Amniotic epithelial cell (primary cell): ENCODE data around the gene PRSS36.
A peak's percentile ranks its signal among the peaks of the same experiment; 100 is the strongest.

Experiments
- DNase-seq: peaks from one replicate; pipeline ENCODE4 v3.0.0-alpha.2; 2010; ENCODE audit warnings: low read depth

The PRSS36 gene

DNA sequence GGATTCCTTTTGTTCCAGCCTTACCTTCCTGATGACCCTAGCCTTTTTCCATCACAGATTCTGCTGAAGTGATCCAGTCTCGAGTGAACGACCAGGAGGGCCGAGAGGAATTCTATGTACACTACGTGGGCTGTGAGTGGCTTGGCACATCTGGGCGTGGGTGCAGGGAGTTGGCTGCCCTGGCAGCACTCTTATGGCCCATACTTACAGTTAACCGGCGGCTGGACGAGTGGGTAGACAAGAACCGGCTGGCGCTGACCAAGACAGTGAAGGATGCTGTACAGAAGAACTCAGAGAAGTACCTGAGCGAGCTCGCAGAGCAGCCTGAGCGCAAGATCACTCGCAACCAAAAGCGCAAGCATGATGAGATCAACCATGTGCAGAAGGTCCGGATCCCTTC is 29.7 kb downstream of the PRSS36 start:
- no peak for DNase-seq

DNA sequence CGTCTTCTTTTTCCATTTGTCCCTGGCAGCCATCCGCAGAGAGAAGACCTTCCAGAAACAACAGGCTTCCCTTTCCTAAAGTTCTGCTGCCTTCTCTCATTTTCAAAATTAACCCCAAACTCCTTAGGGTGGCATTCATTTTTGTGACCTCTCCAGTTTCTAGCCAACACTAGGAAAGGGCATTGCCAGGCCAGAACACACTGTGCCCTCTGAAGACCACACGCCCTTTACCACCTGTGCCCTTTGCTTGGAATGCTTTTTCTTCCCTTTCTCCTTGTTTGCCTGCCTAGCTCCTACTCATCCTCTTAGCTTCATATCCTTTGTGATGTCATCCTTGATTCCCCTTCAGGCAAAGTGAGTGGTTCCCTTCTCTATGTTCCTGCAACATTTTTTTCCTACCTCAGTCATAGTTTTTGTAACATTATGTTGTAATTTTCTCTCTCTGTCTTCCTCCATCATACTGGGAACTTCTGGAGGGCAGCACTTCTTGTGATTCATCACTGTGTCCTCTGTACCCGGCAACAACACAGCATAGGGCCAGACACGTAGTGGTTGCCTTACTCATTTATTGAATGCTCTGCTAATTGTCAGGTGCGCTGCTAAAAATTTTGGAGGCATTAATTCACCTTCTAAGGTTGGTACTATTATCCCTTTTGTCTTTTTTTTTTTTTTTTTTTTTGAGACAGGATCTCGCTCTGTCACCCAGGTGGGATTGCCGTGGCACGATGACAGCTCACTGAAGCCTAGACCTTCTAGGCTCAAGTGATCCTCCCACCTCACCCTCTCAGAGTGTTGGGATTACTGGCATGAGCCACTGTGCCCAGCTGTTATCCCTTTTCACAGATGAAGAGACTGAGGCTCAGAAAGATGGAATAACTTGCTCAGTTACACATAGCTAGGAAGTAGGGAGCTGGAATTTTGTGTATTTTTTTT is 31.4 kb downstream of the PRSS36 start:
- peak; percentile 98 for DNase-seq

DNA sequence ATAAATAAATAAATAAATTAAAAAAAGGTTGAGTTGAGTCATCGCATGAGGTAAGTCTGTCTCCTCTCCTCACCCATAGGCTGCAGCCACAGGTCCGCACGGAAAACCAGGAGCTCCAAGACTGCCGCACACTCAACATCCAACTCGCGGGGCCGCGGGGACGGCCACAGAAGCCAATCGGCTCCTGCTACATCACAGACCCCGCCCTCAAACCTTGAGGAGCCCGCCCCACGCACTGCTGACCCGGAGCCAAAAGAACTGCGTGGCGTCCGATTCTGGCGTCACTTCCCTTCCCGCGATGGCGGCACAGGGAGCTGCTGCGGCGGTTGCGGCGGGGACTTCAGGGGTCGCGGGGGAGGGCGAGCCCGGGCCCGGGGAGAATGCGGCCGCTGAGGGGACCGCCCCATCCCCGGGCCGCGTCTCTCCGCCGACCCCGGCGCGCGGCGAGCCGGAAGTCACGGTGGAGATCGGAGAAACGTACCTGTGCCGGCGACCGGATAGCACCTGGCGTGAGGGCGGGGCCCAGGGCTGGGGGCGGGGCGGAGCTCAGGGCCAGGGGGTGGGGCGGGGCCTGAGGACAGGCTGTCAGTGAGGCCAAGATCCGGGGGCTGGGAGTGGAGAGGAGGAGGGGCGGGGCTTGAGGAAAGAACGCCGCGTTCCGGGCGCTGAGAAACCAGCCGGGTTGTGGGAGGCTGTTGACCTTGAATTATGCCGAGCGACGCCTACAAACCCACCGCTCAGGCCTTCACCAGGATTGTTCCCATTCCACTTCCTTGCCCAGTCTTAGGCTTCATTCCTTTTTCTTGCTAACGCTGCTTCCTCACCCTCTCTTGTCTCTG is 32.3 kb downstream of the PRSS36 start, which contains the start of gene KAT8:
TSS of gene KAT8 (plus strand) at position 281 of the 839 bp plus-strand sequence. CDS start at position 299, 18 bp downstream.
- peak; percentile 99 for DNase-seq

- DNase-seq, result peak; percentile 86
Observed at GRCh38 chr16:31114468-31114867, 35.4 kb downstream of the PRSS36 start.

DNA sequence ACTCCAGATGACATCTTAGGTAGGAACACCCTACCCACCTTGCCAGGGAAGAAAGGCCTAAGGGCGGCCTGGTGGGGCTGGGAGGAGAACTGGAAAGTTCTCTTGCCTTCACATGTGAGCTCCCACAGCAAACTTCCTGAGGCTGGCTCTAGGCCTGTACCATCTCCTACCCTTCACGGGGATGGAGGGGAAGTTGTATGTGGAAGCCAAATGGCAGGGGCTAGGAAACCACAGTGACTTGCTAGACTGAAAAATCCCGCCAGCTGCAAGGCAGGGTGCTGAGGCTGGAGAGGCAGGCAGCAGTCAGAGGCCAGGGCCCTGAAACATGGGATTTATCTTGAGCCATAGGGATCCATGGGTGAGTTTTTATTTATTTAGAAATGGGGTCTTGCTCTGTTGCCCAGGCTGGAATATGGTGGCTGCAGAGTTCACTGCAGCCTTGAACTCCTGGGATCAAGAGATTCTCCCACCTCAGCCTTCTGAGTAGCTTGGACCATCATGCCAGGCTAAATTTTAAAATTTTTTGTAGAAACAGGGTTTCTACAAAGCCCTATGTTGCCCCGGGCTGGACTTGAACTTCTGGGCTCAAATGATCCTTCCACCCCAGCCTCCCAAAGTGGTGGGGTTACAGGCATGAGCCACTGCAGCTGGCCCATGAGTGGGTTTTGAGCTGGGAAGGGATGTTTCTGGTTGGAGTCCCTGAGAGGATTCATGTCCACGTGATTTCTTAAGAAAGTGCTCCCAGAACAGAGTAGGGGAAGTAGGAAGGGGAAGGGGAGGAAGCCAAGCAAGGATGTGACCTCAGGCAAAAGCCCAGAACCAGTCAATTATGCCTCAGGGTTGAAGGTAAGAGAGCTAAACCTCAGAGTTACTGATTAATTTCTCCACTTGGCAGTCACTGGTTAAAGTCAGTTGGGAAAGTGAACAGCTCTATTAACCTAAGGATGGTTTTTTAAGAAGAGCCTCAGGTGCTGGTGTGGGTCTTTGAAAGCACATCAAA is 36.4 kb downstream of the PRSS36 start:
- DNase-seq, result no peak

DNA sequence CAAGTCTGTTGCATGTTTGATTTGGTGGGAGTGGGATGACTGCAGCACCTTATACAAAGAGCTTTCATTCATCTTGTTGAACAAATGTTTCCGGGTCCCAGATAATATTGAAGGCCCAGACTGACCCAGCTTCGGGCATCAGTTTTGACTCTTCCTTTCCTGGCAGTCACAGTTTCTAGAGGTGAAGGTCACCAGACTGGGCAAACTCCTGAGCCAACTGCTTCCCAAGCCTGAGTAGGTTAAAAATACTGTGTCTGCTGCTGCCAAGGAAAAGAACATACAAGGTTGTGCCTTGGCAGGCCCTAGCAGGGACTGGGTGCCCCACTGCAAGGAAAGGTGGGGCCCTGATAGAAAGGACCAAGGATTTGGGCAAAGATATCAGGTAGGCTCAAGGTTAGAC is 37.2 kb downstream of the PRSS36 start:
- DNase-seq, result no peak

DNA sequence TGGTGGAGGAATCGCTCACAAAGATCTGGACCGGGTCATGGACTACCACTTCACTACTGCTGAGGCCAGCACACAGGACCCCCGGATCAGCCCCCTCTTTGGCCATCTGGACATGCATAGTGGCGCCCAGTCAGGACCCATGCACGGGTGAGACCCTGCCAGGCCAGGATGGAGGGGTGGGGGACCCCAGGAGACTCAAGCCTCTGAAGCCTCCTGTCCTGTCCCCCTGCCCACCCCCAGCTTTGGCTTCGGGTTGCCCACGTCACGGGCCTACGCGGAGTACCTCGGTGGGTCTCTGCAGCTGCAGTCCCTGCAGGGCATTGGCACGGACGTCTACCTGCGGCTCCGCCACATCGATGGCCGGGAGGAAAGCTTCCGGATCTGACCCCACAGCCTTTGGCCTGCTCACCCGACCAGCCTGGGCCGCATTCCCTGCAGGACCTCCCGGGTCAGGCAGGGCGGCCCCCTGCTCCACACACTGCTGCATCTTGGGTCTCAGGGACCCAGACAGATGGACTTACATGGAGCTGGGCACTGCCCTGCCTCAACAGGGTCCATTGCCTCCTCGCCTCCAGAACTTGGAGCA is 37.9 kb downstream of the PRSS36 start:
- DNase-seq, result no peak

GRCh38 chr16:31110106-31111034 is 39.5 kb downstream of the PRSS36 start:
- no peak for DNase-seq

DNA sequence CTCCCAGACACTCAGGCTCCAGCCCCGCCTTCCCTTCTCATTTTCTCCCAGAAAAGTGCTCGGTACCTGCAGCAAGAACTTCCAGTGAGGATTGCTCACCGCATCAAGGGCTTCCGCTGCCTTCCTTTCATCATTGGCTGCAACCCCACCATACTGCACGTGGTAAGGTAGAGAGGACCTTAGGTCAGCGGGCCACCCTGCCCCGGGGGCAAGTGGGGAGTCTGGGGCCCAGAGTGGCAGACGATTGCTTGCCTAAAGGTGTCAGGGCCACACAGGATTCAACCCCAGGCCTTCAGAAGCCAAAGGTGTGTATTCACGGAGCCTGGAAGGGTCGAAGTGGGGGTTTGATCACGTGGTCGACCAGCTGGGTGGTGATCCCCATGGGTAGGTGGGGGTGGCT is 40.2 kb downstream of the PRSS36 start:
- no peak for DNase-seq

DNA sequence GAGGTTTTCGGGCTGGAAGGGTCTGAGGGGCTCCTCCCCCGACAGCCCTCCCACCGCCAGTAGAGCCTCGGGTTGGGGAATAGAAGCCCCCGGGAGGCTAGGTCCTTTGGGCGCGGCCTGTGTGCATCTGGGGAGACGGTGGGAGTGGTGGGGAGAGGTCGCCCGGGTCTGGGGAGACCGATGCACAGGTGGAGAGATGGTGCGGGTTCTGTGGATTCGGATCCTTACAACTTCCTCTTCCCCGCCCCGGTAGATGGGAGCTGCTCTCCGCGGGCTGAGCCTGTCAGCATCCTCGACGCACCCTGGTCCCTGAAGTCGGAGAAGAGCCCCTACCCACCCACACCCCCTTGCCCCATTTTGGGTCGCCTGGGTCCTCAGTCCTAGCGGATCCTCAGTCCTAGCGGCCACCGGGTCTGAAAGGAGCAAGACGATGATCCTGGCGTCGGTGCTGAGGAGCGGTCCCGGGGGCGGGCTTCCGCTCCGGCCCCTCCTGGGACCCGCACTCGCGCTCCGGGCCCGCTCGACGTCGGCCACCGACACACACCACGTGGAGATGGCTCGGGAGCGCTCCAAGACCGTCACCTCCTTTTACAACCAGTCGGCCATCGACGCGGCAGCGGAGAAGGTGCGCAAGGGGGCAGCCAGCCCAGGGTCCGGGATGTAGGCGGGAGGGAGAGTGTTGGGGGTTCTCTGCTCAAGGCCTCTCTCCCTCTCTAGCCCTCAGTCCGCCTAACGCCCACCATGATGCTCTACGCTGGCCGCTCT is 40.9 kb downstream of the PRSS36 start:
- no peak for DNase-seq

DNA sequence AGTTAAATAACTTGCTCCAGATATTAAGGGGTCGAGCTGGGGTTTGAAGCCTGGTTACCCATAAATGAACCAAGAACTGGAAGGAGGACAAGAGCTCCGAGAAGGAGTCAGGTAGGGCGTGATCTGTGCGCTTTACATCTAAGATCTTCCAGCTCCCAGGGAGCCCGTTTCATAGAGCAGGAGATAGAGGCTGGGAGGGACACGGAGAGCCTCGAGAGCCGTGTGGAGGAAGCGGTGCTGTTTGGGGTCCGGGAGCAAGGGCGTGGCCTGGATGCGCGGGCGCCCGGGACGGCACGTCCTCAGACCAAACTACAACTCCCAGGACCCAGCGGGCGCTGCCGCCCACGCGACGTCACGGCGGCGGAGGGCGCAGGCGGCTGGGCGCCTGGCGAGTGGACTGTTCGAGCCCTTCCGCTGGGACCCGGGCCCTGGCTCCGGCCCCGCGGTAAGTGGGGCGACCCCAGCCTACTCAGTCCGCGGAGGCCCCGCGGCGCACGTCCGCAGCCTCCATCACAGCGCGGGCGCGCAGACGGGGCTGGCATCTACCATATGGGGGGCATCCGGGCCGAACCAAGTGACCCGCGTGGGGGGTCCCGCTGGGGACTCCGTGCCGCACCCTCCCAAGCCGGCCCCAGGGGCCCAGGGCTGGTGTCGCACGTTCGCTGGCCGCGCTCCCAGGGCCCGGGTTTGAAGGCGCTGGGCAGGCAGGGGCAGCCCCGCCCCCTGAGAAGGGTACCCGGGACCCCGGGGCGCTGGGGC is 41.7 kb downstream of the PRSS36 start, which contains the start of gene BCKDK:
TSS of gene BCKDK (plus strand) at position 352 of the 759 bp plus-strand sequence. CDS start 838 bp downstream, outside the sequence.
- peak; percentile 48 for DNase-seq

DNA sequence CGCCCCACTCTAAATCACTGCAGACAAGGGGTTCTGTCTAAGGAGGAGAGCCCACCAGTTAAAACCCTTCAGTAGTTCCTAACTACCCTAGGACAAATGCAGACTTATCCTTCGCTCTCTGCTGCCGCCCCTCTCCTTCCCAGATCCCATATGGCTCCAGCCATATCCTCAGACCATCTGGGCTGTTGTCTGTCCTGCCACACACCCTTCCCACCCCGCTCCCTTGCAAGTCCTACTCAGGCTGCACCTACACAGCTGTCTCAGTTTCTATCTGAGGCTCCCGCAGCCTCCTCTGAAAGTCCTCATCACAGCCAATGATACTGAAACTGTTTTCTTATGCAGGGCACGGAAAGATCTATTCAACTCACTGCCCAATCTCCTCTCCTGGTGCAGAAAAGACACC is 42.4 kb downstream of the PRSS36 start:
- no peak for DNase-seq

DNA sequence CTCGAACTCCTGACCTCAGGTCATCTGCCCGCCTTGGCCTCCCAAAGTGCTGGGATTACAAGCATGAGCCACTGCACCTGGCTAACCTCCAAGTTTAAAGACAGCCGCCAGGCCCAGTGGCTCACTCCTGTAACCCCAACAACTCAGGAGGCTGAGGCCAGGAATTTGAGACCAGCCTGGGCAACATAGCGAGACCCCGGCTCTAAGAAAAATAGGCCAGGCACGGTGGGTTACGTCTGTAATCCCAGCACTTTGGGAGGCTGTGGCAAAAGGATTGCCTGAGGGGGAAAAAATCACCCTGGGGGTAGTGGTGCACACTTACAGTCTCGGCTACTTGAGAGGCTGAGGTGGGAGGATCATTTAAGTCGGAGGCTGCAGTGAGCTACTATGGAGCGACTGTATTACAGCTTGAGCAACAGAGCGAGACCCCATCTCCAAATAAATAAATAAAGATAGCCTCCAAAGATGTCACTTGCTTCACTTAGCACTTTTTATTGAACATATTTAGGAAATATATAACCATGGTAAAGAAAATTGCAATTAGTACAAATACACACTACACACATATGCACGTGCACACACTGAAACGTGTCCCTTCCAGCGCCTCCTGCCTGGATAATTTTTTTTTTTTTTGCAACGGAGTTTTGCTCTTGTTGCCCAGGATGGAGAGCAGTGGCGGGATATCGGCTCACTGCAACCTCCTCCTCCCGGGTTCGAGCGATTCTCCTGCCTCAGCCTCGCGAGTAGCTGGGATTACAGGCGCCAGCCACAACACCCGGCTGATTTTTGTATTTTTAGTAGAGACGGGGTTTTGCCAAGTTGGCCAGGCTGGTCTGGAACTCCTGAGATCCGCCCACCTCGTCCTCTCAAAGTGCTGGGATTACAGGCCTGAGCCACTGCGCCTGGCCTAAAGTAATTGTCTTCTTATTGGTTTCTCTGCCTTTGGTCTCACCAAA is 43.1 kb downstream of the PRSS36 start:
- no peak for DNase-seq

DNA sequence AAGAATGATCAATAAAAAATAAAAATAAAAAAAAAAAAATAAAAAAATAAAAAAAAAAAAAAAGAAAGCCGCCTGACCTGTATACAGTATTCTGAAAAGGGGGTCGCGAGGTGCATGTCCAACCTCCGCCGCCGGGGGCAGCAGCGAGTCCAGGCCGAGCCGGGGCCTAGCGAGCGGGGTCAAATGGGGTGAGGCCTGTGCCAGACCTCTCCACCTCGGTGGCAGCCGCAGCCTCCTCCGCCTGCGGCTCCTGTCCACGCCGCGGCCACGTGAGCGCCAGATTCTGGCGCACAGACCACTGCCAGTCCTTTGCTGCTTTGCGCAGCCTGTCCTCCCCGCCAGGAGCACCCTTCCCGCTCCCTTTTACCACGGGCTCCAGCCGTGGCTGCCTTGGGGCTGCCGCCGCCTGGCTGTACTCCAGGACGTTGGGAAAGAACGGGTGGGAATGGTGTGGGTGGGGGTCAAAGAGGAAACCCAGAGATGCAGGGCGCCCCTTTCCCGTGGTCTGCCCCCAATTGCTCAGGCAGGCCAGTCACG is 44.1 kb downstream of the PRSS36 start:
- DNase-seq, result peak; percentile 74

DNA sequence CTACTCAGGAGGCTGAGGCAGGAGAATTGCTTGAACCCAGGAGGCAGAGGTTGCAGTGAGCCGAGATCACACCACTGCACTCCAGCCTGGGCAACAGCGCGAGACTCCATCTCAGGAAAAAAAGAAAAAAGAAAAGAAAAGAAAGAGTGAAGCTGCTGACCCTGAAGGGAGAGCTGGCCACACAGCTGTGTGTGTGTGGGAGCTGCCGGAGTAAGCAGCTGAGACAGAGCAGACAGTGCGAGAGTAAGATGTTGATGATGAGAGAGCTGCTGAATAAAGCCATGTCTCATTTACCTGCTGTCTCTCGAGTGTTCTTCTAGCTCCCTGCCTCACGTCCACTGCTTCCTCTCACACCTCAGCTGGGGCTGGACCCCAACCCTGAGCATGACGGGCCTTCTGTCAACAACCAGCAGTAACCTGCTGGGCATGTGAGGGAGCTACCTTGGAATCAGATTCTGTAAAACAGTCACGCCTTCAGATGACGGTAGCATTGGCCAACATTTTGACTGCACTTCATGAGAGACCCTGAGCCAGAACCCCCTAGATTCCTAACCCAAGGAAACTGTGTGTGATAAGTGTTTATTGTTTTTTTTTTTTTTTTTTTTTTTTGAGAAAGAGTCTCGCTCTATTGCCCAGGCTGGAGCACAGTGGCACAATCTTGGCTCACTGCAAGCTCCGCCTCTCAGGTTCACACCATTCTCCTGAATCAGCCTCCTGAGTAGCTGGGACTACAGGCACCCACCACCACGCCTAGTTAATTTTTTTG is 48.8 kb downstream of the PRSS36 start:
- DNase-seq, result peak; percentile 55
